PC-3 (cell line): ENCODE data around the gene ENPP7.

ENCODE experiments used
- CTCF ChIP-seq: fragments of 300-600 bp; sonication (generic); conservative IDR thresholded peaks from 2 replicates; pipeline ENCODE4 v1.5.1; 2017; ENCODE audit warnings: antibody characterized with exemption, low read depth, mild to moderate bottlenecking, low read length
- EZH2 ChIP-seq: fragments of 300-600 bp; sonication (generic); IDR thresholded peaks from one replicate; pipeline ENCODE4 v1.6.1; 2017; ENCODE audit warnings: antibody characterized with exemption, mild to moderate bottlenecking, low read length; ENCODE audit not compliant: unreplicated experiment
- EZH2phosphoT487 ChIP-seq: fragments of 300-600 bp; sonication (generic); IDR thresholded peaks from 2 replicates; pipeline ENCODE4 v1.6.1; 2018; ENCODE audit warnings: mild to moderate bottlenecking, antibody characterized with exemption, low read length, borderline replicate concordance

- no peak for TF ChIP-seq CTCF
- TF ChIP-seq EZH2 = no peak
- no peak for TF ChIP-seq EZH2phosphoT487
Observed at GRCh38 chr17:79740413-79740812, 9.7 kb downstream of the ENPP7 start.
